ENCODE measurements around the gene SETBP1. TPM values are rescaled to one million over a fixed set of nuclear protein-coding genes. Genes with fewer than 3 reads are reported as not detected.
A peak's percentile ranks its signal among the peaks of the same experiment; 100 is the strongest.

SETBP1 gene
- total and polyA plus RNA-seq, 2 of the 4 experiments (the other 2 are of a cell fraction), result 0.19 to 0.36 TPM

- H2BK5ac ChIP-seq (ENCODE audit: low read depth, low read length, poor library complexity, severe bottlenecking), result no peak overlapping the region
- H3K4me3 ChIP-seq (ENCODE audit: insufficient read depth, low read depth, low read length), result no peak overlapping the region
- no peaks in the 10 kb centered on the region for H3K9me3 ChIP-seq (ENCODE audit: control insufficient read depth, insufficient read depth, low read length)
- ATAC-seq (ENCODE audit: low read depth) (peak; percentile 90), DNase-seq (peak; percentile 96)
- peaks cover 8% of the 10 kb centered on the region for H3K4me1 ChIP-seq (ENCODE audit: control insufficient read depth, insufficient read depth, low read length)
- peak overlapping the region; percentile 62 for H3K4ac ChIP-seq (ENCODE audit: low read depth, low read length)
- H2BK120ac ChIP-seq (ENCODE audit: low read depth, low read length), result peak overlapping the region; percentile 56
- ChIA-PET CTCF (interaction anchor here (0.6 kb wide), 2 partner anchors 60 to 531 kb away, joined by 3 read pairs; no protein-coding TSS in a partner anchor), POLR2A (ENCODE audit: unreplicated experiment) (no interaction called here)
- no peak overlapping the region for H3K56ac ChIP-seq (ENCODE audit: extremely low read depth, insufficient read depth, low read length)
- H4K91ac ChIP-seq (ENCODE audit: insufficient read depth, low read depth, low read length), result no peak overlapping the region
- peak overlapping the region; percentile 87 for H4K5ac ChIP-seq (ENCODE audit: low read depth, low read length)
- H3K27me3 ChIP-seq (ENCODE audit: control insufficient read depth, insufficient read depth, low read length), result peaks cover 2% of the 10 kb centered on the region; the same call in 1 of the 2 replicates
- peak overlapping the region; percentile 56; the same call in 1 of the 2 replicates for H2BK20ac ChIP-seq (ENCODE audit: low read depth, low read length)
- no CpG with 5 or more reads among the region's 3 CpGs for WGBS, 2 experiments (ENCODE audit: extremely low coverage in 2 of 2, insufficient read length in 1 of 2)
- H3K4me2 ChIP-seq (ENCODE audit: low read depth, low read length), result peak overlapping the region; percentile 70
- in situ Hi-C loops (cut with MboI; ENCODE audit: low sequenced_read_pairs), result no loop called here
- no peaks in the 10 kb centered on the region for H3K79me1 ChIP-seq (ENCODE audit: low read depth in 1 of 2, low read length in 2 of 2)
- H3K18ac ChIP-seq (ENCODE audit: low read depth, low read length), result peak overlapping the region; percentile 89
- H2AK9ac ChIP-seq (replicated peaks; ENCODE audit: low read depth, low read length, poor library complexity), result no peak overlapping the region
- H2AFZ ChIP-seq (replicated peaks; ENCODE audit: low read length, poor library complexity), result no peak overlapping the region
- dilution Hi-C loops (cut with HindIII; ENCODE audit: low sequenced_read_pairs, unreplicated experiment), result no loop called here
- intact Hi-C loops (cut with micrococcal nuclease), result loop anchor here (2.0 to 5.0 kb wide), 2 partner anchors 116 to 204 kb away; no protein-coding TSS in a partner anchor
- H2BK15ac ChIP-seq (ENCODE audit: low read depth, low read length), result 0 out of 3 replicates have a peak overlapping the region, but pooled peaks have one; percentile 1
- 0 out of 2 replicates have a peak overlapping the region, but pooled peaks have one; percentile 46 for H2AK5ac ChIP-seq (ENCODE audit: low read depth, low read length)
- no TSS peak for BruUV-seq (replicated peaks)
- H3K9ac ChIP-seq (ENCODE audit: low read depth, low read length), result no peak overlapping the region
- H3K14ac ChIP-seq (replicated peaks; ENCODE audit: low read depth, low read length), result peak overlapping the region; percentile 41; the same call in 1 of the 2 replicates
- no peaks in the 10 kb centered on the region for H3K36me3 ChIP-seq (ENCODE audit: control insufficient read depth, insufficient read depth, low read length)
- H3K23ac ChIP-seq (ENCODE audit: low read depth, low read length), result 0 out of 2 replicates have a peak overlapping the region, but pooled peaks have one; percentile 8
- peak overlapping the region in 1 of 2 experiments; percentile 28; a peak in 1 of 4 replicates for H4K8ac ChIP-seq (ENCODE audit: low read depth in 2 of 2, low read length in 2 of 2)
- H3K9me1 ChIP-seq (ENCODE audit: insufficient read depth, low read length), result no peaks in the 10 kb centered on the region; the same call in 1 of the 2 replicates
- no peaks in the 10 kb centered on the region for H4K20me1 ChIP-seq (ENCODE audit: insufficient read depth, low read length)
- peak overlapping the region; percentile 83; the same call in 1 of the 2 replicates for H3K27ac ChIP-seq (ENCODE audit: insufficient read depth, low read length)
- no peak for TF ChIP-seq RAD21 (IDR thresholded peaks at IDR 0.05; ENCODE audit: low read length)
- no peak for TF ChIP-seq CTCF (conservative IDR thresholded peaks at IDR 0.05; ENCODE audit: low read depth, low read length)
- peak; percentile 76 for TF ChIP-seq CEBPB (IDR thresholded peaks at IDR 0.05; ENCODE audit: low read depth, low read length)
- no peak for TF ChIP-seq RCOR1 (IDR thresholded peaks at IDR 0.05; ENCODE audit: insufficient replicate concordance, low read length)
- no peak for TF ChIP-seq CHD1 (IDR thresholded peaks at IDR 0.05; ENCODE audit: low read depth, low read length)
- TF ChIP-seq, protein P1, sequence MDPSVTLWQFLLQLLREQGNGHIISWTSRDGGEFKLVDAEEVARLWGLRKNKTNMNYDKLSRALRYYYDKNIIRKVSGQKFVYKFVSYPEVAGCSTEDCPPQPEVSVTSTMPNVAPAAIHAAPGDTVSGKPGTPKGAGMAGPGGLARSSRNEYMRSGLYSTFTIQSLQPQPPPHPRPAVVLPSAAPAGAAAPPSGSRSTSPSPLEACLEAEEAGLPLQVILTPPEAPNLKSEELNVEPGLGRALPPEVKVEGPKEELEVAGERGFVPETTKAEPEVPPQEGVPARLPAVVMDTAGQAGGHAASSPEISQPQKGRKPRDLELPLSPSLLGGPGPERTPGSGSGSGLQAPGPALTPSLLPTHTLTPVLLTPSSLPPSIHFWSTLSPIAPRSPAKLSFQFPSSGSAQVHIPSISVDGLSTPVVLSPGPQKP (IDR thresholded peaks at IDR 0.05; ENCODE audit: borderline replicate concordance, low read depth, low read length), result no peak
- peak; percentile 51; the same call in 1 of the 2 replicates for TF ChIP-seq BHLHE40 (IDR thresholded peaks at IDR 0.05; ENCODE audit: low read depth, low read length)
- TF ChIP-seq POLR2A (IDR thresholded peaks at IDR 0.05; ENCODE audit: low read depth, low read length), result no peak
- peak; percentile 99 for TF ChIP-seq FOS (IDR thresholded peaks at IDR 0.05; ENCODE audit: low read depth, low read length)
- no peak for TF ChIP-seq NFE2L2 (IDR thresholded peaks at IDR 0.05; ENCODE audit: low read depth, low read length)
- peak; percentile 34; the same call in 1 of the 2 replicates for TF ChIP-seq MAFK (IDR thresholded peaks at IDR 0.05; ENCODE audit: low read depth, low read length)
- TF ChIP-seq RFX5 (IDR thresholded peaks at IDR 0.05; ENCODE audit: low read depth, low read length), result peak; percentile 25; the same call in 1 of the 2 replicates
- TF ChIP-seq, protein P2, sequence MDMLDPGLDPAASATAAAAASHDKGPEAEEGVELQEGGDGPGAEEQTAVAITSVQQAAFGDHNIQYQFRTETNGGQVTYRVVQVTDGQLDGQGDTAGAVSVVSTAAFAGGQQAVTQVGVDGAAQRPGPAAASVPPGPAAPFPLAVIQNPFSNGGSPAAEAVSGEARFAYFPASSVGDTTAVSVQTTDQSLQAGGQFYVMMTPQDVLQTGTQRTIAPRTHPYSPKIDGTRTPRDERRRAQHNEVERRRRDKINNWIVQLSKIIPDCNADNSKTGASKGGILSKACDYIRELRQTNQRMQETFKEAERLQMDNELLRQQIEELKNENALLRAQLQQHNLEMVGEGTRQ (IDR thresholded peaks at IDR 0.05; ENCODE audit: low read depth, low read length), result peak; percentile 38; the same call in 1 of the 2 replicates
Observed at GRCh38 chr18:45050712-45051601, 370.3 kb downstream of the SETBP1 start.

All from IMR-90 (cell line).